Measurements from ENCODE around the gene BABAM2. TPM values are rescaled to one million over a fixed set of nuclear protein-coding genes. Genes with fewer than 3 reads are reported as not detected.

BABAM2 gene
- total RNA-seq, 1 experiment from 2014 or later = 27.1 TPM

DNA sequence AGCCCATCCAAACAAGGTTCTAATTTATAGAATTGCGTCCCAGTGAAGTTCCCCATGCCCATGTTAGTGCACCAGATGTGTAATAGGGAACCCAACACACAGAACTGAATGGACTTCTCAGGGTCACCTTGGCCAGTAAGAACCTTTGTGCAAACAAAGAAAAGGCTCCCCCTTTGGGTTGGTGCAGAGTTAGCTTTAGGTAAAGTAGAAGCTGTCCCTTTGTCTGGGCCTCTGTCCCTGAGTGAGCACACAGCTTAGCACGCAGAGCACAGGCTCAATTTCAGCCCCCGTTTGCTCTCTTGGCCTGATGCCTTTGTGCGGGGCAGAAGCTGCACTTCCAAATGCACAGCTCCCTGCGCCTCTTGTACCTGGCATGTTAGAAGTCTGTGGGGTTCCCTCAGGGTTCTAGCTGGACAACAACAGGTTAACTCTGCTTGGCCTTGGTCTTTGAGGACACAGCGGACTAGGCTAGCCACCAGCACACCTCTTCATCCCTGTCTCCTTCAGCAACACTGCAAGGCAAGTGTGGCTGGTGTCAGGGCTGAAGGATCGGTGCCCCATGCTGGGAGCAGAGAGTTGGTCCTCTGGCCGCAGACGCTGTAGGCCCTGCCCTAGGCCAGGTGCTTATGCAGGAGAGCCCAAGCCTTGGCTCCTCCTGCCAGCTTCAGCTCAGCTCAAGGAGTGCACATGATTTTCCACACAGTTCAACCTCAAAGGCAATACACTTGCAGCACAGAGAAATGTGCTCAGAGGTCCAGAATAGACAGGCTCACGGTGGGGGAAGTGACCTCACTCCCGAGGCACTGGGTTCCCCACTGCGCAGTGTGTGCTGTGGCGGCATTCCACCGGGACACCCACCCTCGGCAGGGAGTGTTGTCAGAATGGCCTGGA is 428.8 kb downstream of the BABAM2 start:
- no peak for DNase-seq

More for the DNA sequence above, 428.8 kb downstream of the BABAM2 start:
- Histone ChIP-seq H3K27me3 (ENCODE audit: insufficient read depth, low read length) (no peaks in the 10 kb centered on the region; the same call in 1 of the 2 replicates), H3K14ac (ENCODE audit: insufficient read depth, low read length) (no peak overlapping the region), H3K79me1 (ENCODE audit: insufficient read depth, low read depth, low read length, poor library complexity, severe bottlenecking) (no peaks in the 10 kb centered on the region), H3K79me2 (ENCODE audit: insufficient read depth, low read length) (no peaks in the 10 kb centered on the region), H3K27ac (ENCODE audit: insufficient read length, low read depth, low read length) (no peak overlapping the region), H2BK5ac (ENCODE audit: insufficient read length, low read length) (no peak overlapping the region), H3K4me1 (ENCODE audit: insufficient read depth, low read length) (peaks cover 23% of the 10 kb centered on the region), H3K4ac (ENCODE audit: low read depth, low read length) (no peak overlapping the region), H3K23ac (ENCODE audit: insufficient read length, low read depth, low read length) (no peak overlapping the region), H2BK12ac (ENCODE audit: insufficient read length, low read depth, low read length) (no peak overlapping the region), H3K56ac (ENCODE audit: insufficient read length, low read depth, low read length) (no peak overlapping the region), H2BK120ac (ENCODE audit: low read depth, low read length, poor library complexity, severe bottlenecking) (no peak overlapping the region), H3K4me2 (ENCODE audit: insufficient read depth, insufficient read length, low read length) (no peak overlapping the region), H2BK15ac (ENCODE audit: low read depth, low read length) (no peak overlapping the region), H4K5ac (ENCODE audit: insufficient read length, low read depth, low read length) (no peak overlapping the region), H3K18ac (ENCODE audit: insufficient read length, low read depth, low read length) (no peak overlapping the region), H2AK5ac (ENCODE audit: insufficient read length, low read length) (no peak overlapping the region), H4K91ac (ENCODE audit: insufficient read length, low read depth, low read length) (no peak overlapping the region), H3T11ph (ENCODE audit: low read length) (no peak overlapping the region), H2BK20ac (ENCODE audit: low read depth, low read length, poor library complexity, severe bottlenecking) (no peak overlapping the region), H3K9ac (ENCODE audit: extremely low read depth, insufficient read length, low read length) (no peak overlapping the region), H2AFZ (ENCODE audit: low read length) (no peak overlapping the region), H3K23me2 (ENCODE audit: insufficient read length, low read depth, low read length, poor library complexity, severe bottlenecking) (no peaks in the 10 kb centered on the region), H4K20me1 (ENCODE audit: control insufficient read depth, insufficient read depth, insufficient read length) (no peaks in the 10 kb centered on the region), H3K9me3 (ENCODE audit: control insufficient read depth, low read depth, low read length) (no peaks in the 10 kb centered on the region), H4K8ac (replicated peaks; ENCODE audit: insufficient read length, low read depth, low read length) (no peak overlapping the region)
- WGBS (ENCODE audit: extremely low coverage, insufficient read length, low lambda C conversion rate) = no CpG with 5 or more reads among the region's 15 CpGs
- Mint-ChIP-seq H3K36me3 (ENCODE audit: insufficient read depth in 1 of 3, low read depth in 3 of 3) (no peaks in the 10 kb centered on the region), H3K4me3 (no peak overlapping the region), H3K27me3 (ENCODE audit: low read depth) (no peaks in the 10 kb centered on the region), H3K27ac (peak overlapping the region in 1 of 3 experiments; percentile 47; a peak in 1 of 7 replicates), H3K4me1 (peaks cover 60 to 75% of the 10 kb centered on the region in 2 experiments), H3K9me3 (no peaks in the 10 kb centered on the region)
- 0 out of 3 replicates have a peak, but pooled peaks have one; percentile 18 for TF ChIP-seq CTCF (conservative IDR thresholded peaks at IDR 0.05)

All from H9 (cell line).